AG09319 (cell line): ENCODE data around the gene PITPNC1.

Source experiments
- DNase-seq: peaks from one replicate; pipeline ENCODE4 v3.0.0-alpha.2; 2010; ENCODE audit warnings: low read depth; ENCODE audit errors: extremely low read depth
- CTCF ChIP-seq: IDR thresholded peaks from 2 replicates; pipeline ENCODE4 v1.5.1; 2011; ENCODE audit warnings: low read depth, mild to moderate bottlenecking, inconsistent platforms, low read length, moderate library complexity

The PITPNC1 gene

DNA sequence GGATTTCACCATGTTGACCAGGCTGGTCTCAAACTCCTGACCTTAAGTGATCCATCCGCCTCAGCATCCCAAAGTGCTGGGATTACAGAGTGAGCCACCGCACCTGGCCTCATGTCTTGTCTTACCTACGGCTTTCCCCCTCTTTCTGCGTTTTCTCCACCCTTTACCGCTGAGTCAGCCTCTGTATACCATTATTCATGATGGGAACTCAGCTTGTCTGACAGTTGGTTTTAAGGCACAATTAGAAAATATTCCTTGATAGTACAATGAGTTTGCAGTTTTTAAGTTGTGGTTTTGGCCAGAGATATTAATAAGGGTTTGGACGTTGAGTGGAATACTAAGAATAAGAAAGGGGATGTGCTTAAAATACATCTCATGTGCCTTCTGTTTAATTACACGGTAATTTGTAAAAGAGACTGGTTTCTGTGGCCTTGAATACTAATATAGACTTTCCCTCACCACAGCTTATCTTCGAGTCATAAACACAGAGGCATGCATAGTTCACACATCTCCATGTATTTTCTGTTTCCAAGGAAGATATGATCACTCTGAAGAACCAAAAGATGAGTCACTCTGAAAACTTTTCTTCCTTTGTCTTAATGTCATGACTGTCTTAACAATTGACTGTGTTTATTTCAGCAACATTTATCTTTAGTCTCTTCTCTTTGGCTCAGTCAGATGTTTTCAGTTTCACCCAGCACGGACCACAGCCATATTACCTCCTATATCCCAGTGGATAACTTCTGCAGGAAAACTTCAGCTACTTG lies 54.4 kb downstream of the PITPNC1 start:
- peak; percentile 23 for DNase-seq
- no peak for TF ChIP-seq CTCF

- no peak for TF ChIP-seq CTCF
- no peak for DNase-seq
Measured at GRCh38 chr17:67433248-67433924, 56.3 kb downstream of the PITPNC1 start.

GRCh38 chr17:67434061-67434525 lies 57.0 kb downstream of the PITPNC1 start:
- no peak for DNase-seq
- TF ChIP-seq CTCF = no peak

DNA sequence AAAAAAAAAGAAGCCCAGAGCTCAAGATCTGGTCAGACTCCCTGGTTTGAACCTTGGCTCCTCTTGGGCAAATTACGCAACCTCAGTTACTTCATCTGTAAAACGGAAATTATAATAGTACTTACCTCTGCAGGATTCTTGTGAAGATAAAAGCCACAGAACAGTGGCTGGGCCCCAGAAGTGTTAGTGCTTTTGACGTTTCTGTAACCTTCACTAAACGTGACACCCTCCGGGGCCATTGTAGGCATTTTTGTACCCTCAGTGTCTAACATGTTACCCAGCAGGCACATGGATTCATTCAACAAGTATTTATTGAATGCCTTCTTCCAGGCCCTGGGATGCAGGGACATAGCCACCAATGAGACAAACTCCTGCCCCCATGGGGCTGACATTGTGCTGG lies 58.0 kb downstream of the PITPNC1 start:
- TF ChIP-seq CTCF = no peak
- DNase-seq = no peak

- TF ChIP-seq CTCF = no peak
- DNase-seq = no peak
Measured at GRCh38 chr17:67435786-67436185, 58.7 kb downstream of the PITPNC1 start.

GRCh38 chr17:67436233-67436632 lies 59.2 kb downstream of the PITPNC1 start:
- no peak for DNase-seq
- no peak for TF ChIP-seq CTCF

DNA sequence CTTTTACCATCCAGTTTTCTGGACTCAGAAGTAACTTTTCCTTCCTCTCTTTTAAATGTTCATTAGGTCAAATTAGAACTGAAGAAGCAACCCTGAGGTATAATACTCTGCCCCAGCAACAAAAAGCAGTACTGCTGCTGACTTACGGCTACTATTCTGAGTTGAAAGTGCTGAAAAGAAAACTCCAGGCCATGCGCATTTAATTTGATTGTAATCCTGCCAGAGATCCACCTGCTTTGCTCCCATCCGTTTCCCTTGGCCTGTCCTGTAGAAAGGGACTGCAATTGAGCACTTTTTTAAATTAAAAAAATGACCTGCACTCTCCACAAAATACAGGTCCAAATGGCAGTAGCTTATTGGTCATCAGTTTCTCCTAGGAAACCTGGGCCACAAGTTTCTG lies 61.6 kb downstream of the PITPNC1 start:
- no peak for TF ChIP-seq CTCF
- DNase-seq = no peak
